ENCODE data around the gene IKZF3.

IKZF3 gene

GRCh38 chr17:39848600-39848999 lies 15.5 kb downstream of the IKZF3 start:
- no peak overlapping the region for H3K4me3 ChIP-seq (replicated peaks; ENCODE audit: low read depth, low read length)
- no peak for TF ChIP-seq CTCF (IDR thresholded peaks at IDR 0.05; ENCODE audit: insufficient read depth, low read length, poor library complexity, severe bottlenecking)
- H3K27me3 ChIP-seq (replicated peaks; ENCODE audit: control insufficient read depth, insufficient read depth, low read length), result no peaks in the 10 kb centered on the region
- H3K36me3 ChIP-seq (ENCODE audit: control insufficient read depth, insufficient read depth, low read length), result peaks cover 2% of the 10 kb centered on the region
- DNase-seq (ENCODE audit: extremely low read depth, insufficient read length), result no peak

GRCh38 chr17:39846205-39846604 lies 17.9 kb downstream of the IKZF3 start:
- Histone ChIP-seq H3K27me3 (replicated peaks; ENCODE audit: control insufficient read depth, insufficient read depth, low read length) (no peaks in the 10 kb centered on the region), H3K4me3 (replicated peaks; ENCODE audit: low read depth, low read length) (no peak overlapping the region), H3K36me3 (ENCODE audit: control insufficient read depth, insufficient read depth, low read length) (peaks cover 3% of the 10 kb centered on the region)
- no peak for TF ChIP-seq CTCF (IDR thresholded peaks at IDR 0.05; ENCODE audit: insufficient read depth, low read length, poor library complexity, severe bottlenecking)
- DNase-seq (ENCODE audit: extremely low read depth, insufficient read length), result no peak

- H3K4me3 ChIP-seq (replicated peaks; ENCODE audit: low read depth, low read length), result no peak overlapping the region
- no peak for TF ChIP-seq CTCF (IDR thresholded peaks at IDR 0.05; ENCODE audit: insufficient read depth, low read length, poor library complexity, severe bottlenecking)
- H3K36me3 ChIP-seq (ENCODE audit: control insufficient read depth, insufficient read depth, low read length), result peaks cover 5% of the 10 kb centered on the region
- no peak for DNase-seq (ENCODE audit: extremely low read depth, insufficient read length)
- H3K27me3 ChIP-seq (replicated peaks; ENCODE audit: control insufficient read depth, insufficient read depth, low read length), result no peaks in the 10 kb centered on the region
Observed at GRCh38 chr17:39845052-39845846, 18.9 kb downstream of the IKZF3 start.

- Histone ChIP-seq H3K4me3 (replicated peaks; ENCODE audit: low read depth, low read length) (no peak overlapping the region), H3K36me3 (ENCODE audit: control insufficient read depth, insufficient read depth, low read length) (peaks cover 14% of the 10 kb centered on the region), H3K27me3 (replicated peaks; ENCODE audit: control insufficient read depth, insufficient read depth, low read length) (no peaks in the 10 kb centered on the region)
- TF ChIP-seq CTCF (IDR thresholded peaks at IDR 0.05; ENCODE audit: insufficient read depth, low read length, poor library complexity, severe bottlenecking), result no peak
- no peak for DNase-seq (ENCODE audit: extremely low read depth, insufficient read length)
Observed at GRCh38 chr17:39841134-39841683, 22.9 kb downstream of the IKZF3 start.

- no peak overlapping the region for H3K4me3 ChIP-seq (replicated peaks; ENCODE audit: low read depth, low read length)
- TF ChIP-seq CTCF (IDR thresholded peaks at IDR 0.05; ENCODE audit: insufficient read depth, low read length, poor library complexity, severe bottlenecking), result no peak
- no peaks in the 10 kb centered on the region for H3K27me3 ChIP-seq (replicated peaks; ENCODE audit: control insufficient read depth, insufficient read depth, low read length)
- H3K36me3 ChIP-seq (ENCODE audit: control insufficient read depth, insufficient read depth, low read length), result peaks cover 26% of the 10 kb centered on the region
- DNase-seq (ENCODE audit: extremely low read depth, insufficient read length), result no peak
Observed at GRCh38 chr17:39838784-39839183, 25.3 kb downstream of the IKZF3 start.

All from GM06990 (cell line).